WTC11 (cell line): ENCODE measurements around the gene DYNLRB2. TPM values are rescaled to one million over a fixed set of nuclear protein-coding genes. Genes with fewer than 3 reads are reported as not detected.

Experiments
- ATAC-seq: fragments of 200-7000 bp; cut with Tn5 transposase; 2 replicates; pipeline ENCODE4 v1.10.0; 2021; ENCODE audit warnings: mild to moderate bottlenecking, moderate library complexity
- CTCF ChIA-PET: fragments of 300-600 bp; sonication (Branson Sonifier 250); formaldehyde crosslinking; loops from one replicate; lab custom pipeline; 2021; ENCODE audit warnings: antibody characterized with exemption; lab: Charles Lee
- POLR2A ChIA-PET: fragments of 350-600 bp; sonication (Branson Sonifier 250); formaldehyde crosslinking; loops from one replicate; lab custom pipeline; 2021; ENCODE audit warnings: antibody characterized with exemption; lab: Charles Lee
- DNase-seq: peaks from one replicate; pipeline ENCODE4 v3.0.0; 2021; ENCODE audit warnings: low spot score
- H3K27ac Mint-ChIP-seq: 2 replicates; pipeline ENCODE4 v1.8.0; 2021; ENCODE audit warnings: mixed read lengths
- H3K27me3 Mint-ChIP-seq: 2 replicates; pipeline ENCODE4 v1.8.0; 2021; ENCODE audit warnings: low read depth, mild to moderate bottlenecking, moderate library complexity, mixed read lengths
- H3K36me3 Mint-ChIP-seq: 2 replicates; pipeline ENCODE4 v1.8.0; 2021; ENCODE audit warnings: mixed read lengths
- H3K4me1 Mint-ChIP-seq: 2 replicates; pipeline ENCODE4 v1.8.0; 2022; ENCODE audit warnings: mixed read lengths
- H3K4me3 Mint-ChIP-seq: 2 replicates; pipeline ENCODE4 v1.8.0; 2021; ENCODE audit warnings: mild to moderate bottlenecking, moderate library complexity, mixed read lengths
- H3K9me3 Mint-ChIP-seq: 2 replicates; pipeline ENCODE4 v1.8.0; 2021; ENCODE audit warnings: mixed read lengths
- AFF4 ChIP-seq: sonication (generic); formaldehyde crosslinking; IDR thresholded peaks from 2 replicates; pipeline ENCODE4 v1.8.1; 2023; ENCODE audit warnings: mild to moderate bottlenecking, missing genetic modification reagents, borderline replicate concordance
- CTCF ChIP-seq: fragments of 200-600 bp; IDR thresholded peaks from 2 replicates; pipeline ENCODE4 v1.8.0; 2022; ENCODE audit warnings: antibody characterized with exemption
- E2F1 ChIP-seq: sonication (generic); formaldehyde crosslinking; IDR thresholded peaks from 2 replicates; pipeline ENCODE4 v1.8.0; 2022; ENCODE audit warnings: mild to moderate bottlenecking, missing genetic modification reagents
- ELF4 ChIP-seq: sonication (generic); formaldehyde crosslinking; IDR thresholded peaks from 2 replicates; pipeline ENCODE4 v1.8.1; 2022; ENCODE audit warnings: low read depth, mild to moderate bottlenecking, moderate library complexity, missing genetic modification reagents
- GRHL2 ChIP-seq: fragments of 250-450 bp; sonication (Bioruptor Pico); IDR thresholded peaks from 2 replicates; pipeline ENCODE4 v1.8.0; 2022; ENCODE audit warnings: mild to moderate bottlenecking, moderate library complexity; ENCODE audit not compliant: insufficient replicate concordance, severe bottlenecking
- HMGXB4 ChIP-seq: sonication (generic); formaldehyde crosslinking; IDR thresholded peaks from 2 replicates; pipeline ENCODE4 v1.8.1; 2023; ENCODE audit warnings: mild to moderate bottlenecking, moderate library complexity, missing genetic modification reagents
- JAZF1 ChIP-seq: fragments of 250-450 bp; sonication (Bioruptor Pico); IDR thresholded peaks from 2 replicates; pipeline ENCODE4 v1.9.0; 2021; ENCODE audit warnings: moderate library complexity, mild to moderate bottlenecking, inconsistent platforms
- KAT7 ChIP-seq: sonication (generic); formaldehyde crosslinking; IDR thresholded peaks from 2 replicates; pipeline ENCODE4 v1.8.1; 2023; ENCODE audit warnings: missing genetic modification reagents, mild to moderate bottlenecking, borderline replicate concordance
- SMAD4 ChIP-seq: sonication (generic); formaldehyde crosslinking; IDR thresholded peaks from 2 replicates; pipeline ENCODE4 v1.8.0; 2022; ENCODE audit warnings: mild to moderate bottlenecking, missing genetic modification reagents
- ZNF121 ChIP-seq: sonication (generic); formaldehyde crosslinking; IDR thresholded peaks from 2 replicates; pipeline ENCODE4 v1.8.0; 2023; ENCODE audit warnings: missing genetic modification reagents
- total RNA-seq: library from RNA; stranded (reverse); gene quantifications from 3 replicates; pipeline ENCODE4 v1.2.3, GENCODE V29; 2021
- TF ChIP-seq, protein P1 (sequence below): sonication (generic); formaldehyde crosslinking; IDR thresholded peaks from 2 replicates; pipeline ENCODE4 v1.8.0; 2022; ENCODE audit warnings: mild to moderate bottlenecking, missing genetic modification reagents
- TF ChIP-seq, protein P2 (sequence below): fragments of 250-450 bp; sonication (Bioruptor Pico); IDR thresholded peaks from 2 replicates; pipeline ENCODE4 v1.9.0; 2021; ENCODE audit warnings: moderate library complexity, mild to moderate bottlenecking, inconsistent platforms, borderline replicate concordance

Gene DYNLRB2
- total RNA-seq, 1 experiment from 2014 or later: not detected

DNA sequence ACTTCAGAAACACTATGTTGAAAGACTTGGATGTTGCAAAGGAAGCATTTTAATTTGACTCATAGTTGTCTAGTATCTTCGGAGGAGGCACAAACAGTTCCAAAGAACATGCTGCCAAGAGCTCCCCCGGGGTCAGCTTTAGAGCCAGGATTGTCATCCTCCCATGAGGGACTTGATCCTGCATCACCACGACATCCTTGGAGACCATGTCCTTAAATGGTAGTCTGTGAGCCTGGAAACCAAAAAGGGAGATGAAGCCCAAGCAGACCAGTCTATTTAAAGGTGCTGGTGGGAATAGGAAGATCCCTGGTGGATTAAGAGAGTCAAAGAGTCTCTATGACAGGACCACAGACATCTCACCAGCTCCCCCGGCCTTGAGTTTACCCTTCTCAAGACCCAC, 33.3 kb upstream of the DYNLRB2 start (continued):
- TF ChIP-seq AFF4 (CRISPR knock-in tag) (no peak), CTCF (no peak), GRHL2 (CRISPR knock-in tag) (no peak), ZNF121 (CRISPR knock-in tag) (no peak), E2F1 (CRISPR knock-in tag) (no peak), JAZF1 (no peak)

- H3K27ac Mint-ChIP-seq: no peak overlapping the region
- CTCF ChIA-PET: interaction anchor here (1.5 kb wide), 1 partner anchor 17 kb away, joined by 6 read pairs; no protein-coding TSS in a partner anchor
- DNase-seq: no peak
- ATAC-seq: no peak
- POLR2A ChIA-PET: no interaction called here
- no peak overlapping the region for H3K4me3 Mint-ChIP-seq
- TF ChIP-seq, protein P1, sequence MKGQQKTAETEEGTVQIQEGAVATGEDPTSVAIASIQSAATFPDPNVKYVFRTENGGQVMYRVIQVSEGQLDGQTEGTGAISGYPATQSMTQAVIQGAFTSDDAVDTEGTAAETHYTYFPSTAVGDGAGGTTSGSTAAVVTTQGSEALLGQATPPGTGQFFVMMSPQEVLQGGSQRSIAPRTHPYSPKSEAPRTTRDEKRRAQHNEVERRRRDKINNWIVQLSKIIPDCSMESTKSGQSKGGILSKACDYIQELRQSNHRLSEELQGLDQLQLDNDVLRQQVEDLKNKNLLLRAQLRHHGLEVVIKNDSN (CRISPR knock-in tag): 0 out of 2 replicates have a peak, but pooled peaks have one; percentile 18
- TF ChIP-seq SMAD4 (CRISPR knock-in tag): no peak
- no peak for TF ChIP-seq GRHL2 (CRISPR knock-in tag)
- TF ChIP-seq E2F1 (CRISPR knock-in tag): no peak
- TF ChIP-seq, protein P2, sequence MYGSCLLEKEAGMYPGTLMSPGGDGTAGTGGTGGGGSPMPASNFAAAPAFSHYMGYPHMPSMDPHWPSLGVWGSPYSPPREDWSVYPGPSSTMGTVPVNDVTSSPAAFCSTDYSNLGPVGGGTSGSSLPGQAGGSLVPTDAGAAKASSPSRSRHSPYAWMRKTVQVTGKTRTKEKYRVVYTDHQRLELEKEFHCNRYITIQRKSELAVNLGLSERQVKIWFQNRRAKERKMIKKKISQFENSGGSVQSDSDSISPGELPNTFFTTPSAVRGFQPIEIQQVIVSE: no peak
- TF ChIP-seq KAT7 (CRISPR knock-in tag): no peak
- no peak for TF ChIP-seq HMGXB4
- TF ChIP-seq ELF4: no peak
- H3K36me3 Mint-ChIP-seq: no peaks in the 10 kb centered on the region
- no peaks in the 10 kb centered on the region for H3K9me3 Mint-ChIP-seq
- H3K4me1 Mint-ChIP-seq: peaks cover 22% of the 10 kb centered on the region
- no peaks in the 10 kb centered on the region for H3K27me3 Mint-ChIP-seq
Observed at GRCh38 chr16:80509872-80510271, 30.9 kb upstream of the DYNLRB2 start.
